Lower leg skin (tissue), 3 donors: ENCODE results near the gene FAM171A1.

Source experiments
- POLR2A ChIP-seq, 2 donors: fragments of 450-650 bp; IDR thresholded peaks; one replicate each; pipeline ENCODE4 v1.6.1; 2016 to 2017; ENCODE audit warnings: antibody characterized with exemption in 2 of 2, mild to moderate bottlenecking in 1 of 2, moderate library complexity in 1 of 2
- TF ChIP-seq, protein P1 (sequence below), 3 donors: fragments of 450-650 bp; IDR thresholded peaks; one replicate each; pipeline ENCODE4 v1.5.1; 2016; ENCODE audit warnings: antibody characterized with exemption in 3 of 3, mild to moderate bottlenecking in 3 of 3, moderate library complexity in 2 of 3

DNA sequence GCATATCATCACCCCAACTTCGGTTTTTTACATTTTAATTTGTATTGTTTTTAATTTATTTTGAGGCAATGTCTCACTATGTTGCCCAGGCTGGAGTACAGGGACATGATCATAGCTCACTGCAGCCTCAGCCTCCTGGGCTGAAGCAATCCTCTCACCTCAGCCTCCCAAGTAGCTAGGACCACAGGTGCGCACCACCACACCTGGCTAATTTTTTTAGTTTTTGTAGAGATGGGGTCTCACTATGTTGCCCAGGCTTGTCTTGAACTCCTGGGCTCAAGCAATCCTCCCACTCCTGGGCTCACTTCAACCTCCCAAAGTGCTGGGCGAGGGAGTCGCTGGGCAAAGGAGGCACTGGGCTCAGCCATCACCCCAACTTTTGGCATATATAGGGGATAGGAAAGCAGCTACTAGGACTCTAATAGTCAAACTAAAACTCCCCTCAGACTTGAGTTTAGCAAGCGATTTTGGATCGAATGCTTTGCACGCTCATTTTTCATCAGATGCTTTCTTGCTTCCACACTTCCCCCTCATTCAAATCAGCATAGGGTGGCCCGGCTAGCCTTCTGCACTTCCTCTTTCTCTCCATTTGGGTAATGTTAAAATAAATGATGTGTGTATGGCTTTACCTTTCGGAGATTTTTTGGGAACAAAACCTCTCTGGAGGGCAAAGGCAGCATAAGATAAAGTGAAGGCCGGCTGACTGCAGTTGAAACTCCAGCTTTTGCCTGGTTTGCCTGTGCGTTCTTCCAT lies 181.8 kb downstream of the FAM171A1 start:
- no peak for TF ChIP-seq POLR2A (IDR thresholded peaks at IDR 0.05)
- TF ChIP-seq, protein P1, sequence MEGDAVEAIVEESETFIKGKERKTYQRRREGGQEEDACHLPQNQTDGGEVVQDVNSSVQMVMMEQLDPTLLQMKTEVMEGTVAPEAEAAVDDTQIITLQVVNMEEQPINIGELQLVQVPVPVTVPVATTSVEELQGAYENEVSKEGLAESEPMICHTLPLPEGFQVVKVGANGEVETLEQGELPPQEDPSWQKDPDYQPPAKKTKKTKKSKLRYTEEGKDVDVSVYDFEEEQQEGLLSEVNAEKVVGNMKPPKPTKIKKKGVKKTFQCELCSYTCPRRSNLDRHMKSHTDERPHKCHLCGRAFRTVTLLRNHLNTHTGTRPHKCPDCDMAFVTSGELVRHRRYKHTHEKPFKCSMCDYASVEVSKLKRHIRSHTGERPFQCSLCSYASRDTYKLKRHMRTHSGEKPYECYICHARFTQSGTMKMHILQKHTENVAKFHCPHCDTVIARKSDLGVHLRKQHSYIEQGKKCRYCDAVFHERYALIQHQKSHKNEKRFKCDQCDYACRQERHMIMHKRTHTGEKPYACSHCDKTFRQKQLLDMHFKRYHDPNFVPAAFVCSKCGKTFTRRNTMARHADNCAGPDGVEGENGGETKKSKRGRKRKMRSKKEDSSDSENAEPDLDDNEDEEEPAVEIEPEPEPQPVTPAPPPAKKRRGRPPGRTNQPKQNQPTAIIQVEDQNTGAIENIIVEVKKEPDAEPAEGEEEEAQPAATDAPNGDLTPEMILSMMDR (IDR thresholded peaks at IDR 0.05) = no peak
